ENCODE measurements around the gene THAP4. TPM values are rescaled to one million over a fixed set of nuclear protein-coding genes. Genes with fewer than 3 reads are reported as not detected.

THAP4 gene
- total and polyA plus RNA-seq, 2 of the 13 experiments (the other 11 are each of a cell fraction or from before 2014, with no cell fraction given), result 59.7 to 75.7 TPM

- TF ChIP-seq FOXP4 (CRISPR knock-in tag; IDR thresholded peaks at IDR 0.05), result no peak
- no peak for TF ChIP-seq ZBTB40 (IDR thresholded peaks at IDR 0.05)
- no peak for TF ChIP-seq ZBTB40 (CRISPR knock-in tag; IDR thresholded peaks at IDR 0.05)
- TF ChIP-seq SMYD3 (CRISPR knock-in tag; IDR thresholded peaks at IDR 0.05), result no peak
- no peak for TF ChIP-seq ZFP41 (CRISPR knock-in tag; IDR thresholded peaks at IDR 0.05; ENCODE audit: borderline replicate concordance)
- TF ChIP-seq STAG1 (CRISPR knock-in tag; IDR thresholded peaks at IDR 0.05), result peak; percentile 65
- no peak for TF ChIP-seq FUBP1 (CRISPR knock-in tag; IDR thresholded peaks at IDR 0.05; ENCODE audit: borderline replicate concordance)
- peak; percentile 39; the same call in 1 of the 2 replicates for TF ChIP-seq TFAP4 (IDR thresholded peaks at IDR 0.05; ENCODE audit: borderline replicate concordance, low read depth)
These were observed 41.3 kb downstream of the THAP4 start (continued) for GRCh38 chr2:241595600-241596140.
